HG03432 (cell line): ENCODE results near the gene LIMD2.
"Not testable (repeated sequence)": the region's sequence is repeated elsewhere in the genome, so short reads cannot be mapped to it uniquely, and the experiment has no call there.

Experiments used
- ATAC-seq: cut with Tn5 transposase; IDR thresholded peaks from one replicate; pipeline ENCODE4 v1.9.1; 2021; ENCODE audit warnings: mild to moderate bottlenecking, moderate library complexity; ENCODE audit not compliant: unreplicated experiment

LIMD2 gene

GRCh38 chr17:63699638-63700527 lies at the start of gene LIMD2:
LIMD2 (minus strand) TSS chr17:63700125; CDS start chr17:63699298, 827 bp downstream.
- peak; percentile 23 for ATAC-seq

DNA sequence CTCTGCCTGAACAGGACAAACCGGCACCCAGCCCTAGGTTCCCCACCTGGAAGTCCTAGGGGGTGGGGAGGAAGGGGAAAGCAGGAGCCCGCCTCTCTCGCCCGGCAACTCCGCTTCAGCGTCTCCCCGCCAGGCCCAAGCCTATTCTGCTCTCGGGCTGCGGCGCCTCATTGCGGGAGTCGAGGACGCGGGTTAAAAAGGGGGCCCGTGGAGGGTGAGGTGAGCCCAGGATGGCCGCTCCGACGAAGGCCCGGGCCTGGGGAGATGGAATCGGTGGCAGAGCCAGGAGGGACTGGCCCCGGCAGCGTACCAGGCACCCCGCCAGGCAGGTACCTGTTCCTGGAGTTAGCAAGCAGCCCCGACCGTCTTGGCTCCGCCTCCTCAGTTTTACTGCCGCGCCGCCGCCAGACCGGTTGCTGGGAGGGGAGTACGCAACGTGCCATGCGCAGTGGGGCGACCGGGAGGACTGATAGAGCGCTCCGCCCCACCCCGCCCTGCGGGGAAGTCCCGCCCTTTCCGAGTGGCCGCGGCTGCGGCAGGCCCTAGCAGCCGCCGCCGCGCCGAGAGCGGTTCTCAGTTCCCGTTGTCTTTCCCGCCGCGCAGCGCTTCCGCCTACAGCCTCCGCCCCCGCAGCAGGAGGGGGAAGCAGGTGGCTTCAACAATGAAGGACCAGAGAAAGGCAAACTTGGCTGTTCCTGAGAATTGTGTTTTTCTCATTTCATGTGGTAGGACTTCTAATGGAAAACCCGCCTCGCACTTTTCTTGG lies 41.7 kb upstream of the LIMD2 start, which contains the start of gene STRADA:
STRADA (minus strand) TSS at position 392 of the 766 bp plus-strand sequence. CDS start 13,430 bp downstream, outside the sequence.
- peak; percentile 91 for ATAC-seq

- ATAC-seq, result peak; percentile 30
These were observed 41.1 kb upstream of the LIMD2 start for GRCh38 chr17:63741143-63741407.

GRCh38 chr17:63740464-63741142 lies 40.7 kb upstream of the LIMD2 start:
- no peak for ATAC-seq

GRCh38 chr17:63735691-63736090 lies 35.8 kb upstream of the LIMD2 start:
- no peak for ATAC-seq

DNA sequence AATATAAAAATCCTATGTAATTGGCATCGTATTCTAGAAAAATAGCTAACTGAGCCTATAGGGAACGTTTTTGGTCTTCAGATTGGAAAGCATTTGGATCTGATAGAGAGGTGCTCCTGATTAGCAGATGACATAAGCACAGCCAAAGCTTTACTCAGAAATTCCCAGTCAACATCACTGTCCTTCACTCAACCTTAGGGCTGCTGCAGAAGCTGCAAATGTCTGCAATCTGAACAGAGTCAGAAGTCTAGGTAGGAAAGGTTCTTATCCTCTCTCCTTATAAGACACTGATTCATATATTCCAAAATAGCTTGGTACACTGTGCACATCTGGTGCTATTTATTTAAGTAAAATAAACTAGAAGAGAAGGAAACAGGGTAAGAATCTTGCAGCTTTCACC lies 22.5 kb upstream of the LIMD2 start:
- ATAC-seq, result no peak

DNA sequence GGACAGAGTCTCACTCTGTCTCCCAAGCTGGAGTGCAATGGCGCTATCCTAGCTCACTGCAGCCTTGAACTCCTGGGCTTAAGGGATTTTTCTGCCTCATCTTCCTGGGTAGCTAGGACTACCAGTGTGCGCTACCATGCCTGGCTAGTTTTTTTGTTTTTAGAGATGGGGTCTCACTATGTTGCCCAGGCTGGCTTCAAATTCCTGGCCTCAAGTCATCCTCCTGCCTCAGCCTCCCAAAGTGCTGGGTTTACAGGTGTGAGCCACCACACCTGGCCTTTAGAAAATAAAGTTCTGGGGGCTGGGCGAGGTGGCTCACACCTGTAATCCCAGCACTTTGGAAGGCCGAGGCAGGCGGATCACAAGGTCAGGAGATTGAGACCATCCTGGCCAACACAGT lies 20.3 kb upstream of the LIMD2 start:
- not testable (repeated sequence) for ATAC-seq

DNA sequence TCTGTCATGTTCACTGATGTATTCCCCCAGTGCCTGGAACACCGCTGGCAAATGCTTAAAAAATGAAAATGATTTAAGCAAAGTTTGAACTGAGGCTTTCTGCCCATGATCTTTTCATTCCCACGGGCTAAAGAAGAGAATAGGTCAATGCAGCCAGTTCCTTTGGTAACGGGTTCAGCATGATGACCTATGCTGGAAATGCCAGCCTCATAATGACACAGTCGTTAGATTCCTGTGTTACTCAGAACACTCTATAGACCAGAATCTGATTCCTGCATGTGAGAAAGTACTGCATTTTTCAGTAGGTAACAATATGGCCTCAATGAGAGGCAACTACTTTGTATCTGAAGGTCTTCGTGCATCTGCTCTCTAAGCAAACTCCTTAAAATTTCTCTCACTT lies 19.1 kb upstream of the LIMD2 start:
- no peak for ATAC-seq

DNA sequence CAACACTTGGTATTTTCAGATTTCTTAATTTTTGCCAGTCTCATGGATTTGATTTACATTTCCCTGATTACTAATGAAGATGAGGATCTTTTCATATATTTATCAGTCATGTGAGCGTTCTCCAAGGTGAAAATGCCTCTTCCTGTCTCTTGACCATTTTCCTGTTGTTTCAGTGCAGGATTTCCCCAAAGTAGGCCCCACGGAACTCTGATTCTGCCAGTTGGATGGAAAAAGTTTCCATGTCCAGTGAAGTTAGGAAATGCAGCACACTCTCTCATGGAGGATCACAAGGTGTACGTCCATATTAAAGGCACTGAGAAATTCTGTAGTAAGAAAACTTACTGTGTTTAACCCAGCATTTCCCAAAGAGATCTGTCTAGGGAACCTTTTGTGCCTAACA lies 16.5 kb upstream of the LIMD2 start:
- ATAC-seq, result no peak

GRCh38 chr17:63714550-63715277 lies 14.8 kb upstream of the LIMD2 start:
- ATAC-seq, result no peak

- no peak for ATAC-seq
These were observed 9.2 kb upstream of the LIMD2 start for GRCh38 chr17:63709110-63709509.

- ATAC-seq, result no peak
These were observed 7.2 kb upstream of the LIMD2 start for GRCh38 chr17:63707151-63707550.

DNA sequence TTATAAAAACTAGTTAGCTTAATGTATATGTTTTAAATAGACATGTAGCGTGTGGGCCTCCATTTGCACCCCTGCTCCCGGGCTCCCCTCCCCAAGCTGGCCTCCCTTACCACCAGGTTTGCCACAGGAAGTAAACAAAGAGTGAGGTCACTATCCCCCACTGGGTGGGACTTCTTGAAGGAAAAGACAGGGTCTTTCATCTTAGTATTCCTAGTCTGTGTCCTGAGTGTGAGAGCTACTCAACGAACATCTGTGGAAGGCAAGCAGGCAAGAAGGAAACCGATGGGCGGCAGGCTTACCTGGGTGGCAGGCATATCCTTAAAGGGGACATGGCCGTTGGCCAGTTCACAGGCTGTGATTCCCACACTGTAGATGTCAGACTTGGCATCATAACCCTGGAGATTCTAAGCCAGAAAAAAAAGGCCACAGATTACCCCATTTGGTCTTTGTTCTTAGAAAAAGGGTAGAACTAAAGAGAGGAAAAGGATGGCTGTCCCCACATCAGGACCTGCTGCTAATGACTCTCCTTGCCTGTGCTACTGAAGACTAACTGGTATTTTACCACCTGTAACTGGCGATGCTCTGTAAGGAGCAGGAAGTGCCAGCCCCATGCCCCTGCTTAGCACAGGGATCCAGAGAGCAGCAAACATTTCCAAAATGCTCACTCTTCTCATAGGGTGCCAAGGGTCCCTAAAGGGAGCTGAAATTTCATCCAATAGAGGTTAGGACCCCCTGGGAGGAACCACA lies 6.6 kb upstream of the LIMD2 start:
- ATAC-seq, result no peak

- ATAC-seq, result no peak
These were observed 5.7 kb upstream of the LIMD2 start for GRCh38 chr17:63705657-63706056.

DNA sequence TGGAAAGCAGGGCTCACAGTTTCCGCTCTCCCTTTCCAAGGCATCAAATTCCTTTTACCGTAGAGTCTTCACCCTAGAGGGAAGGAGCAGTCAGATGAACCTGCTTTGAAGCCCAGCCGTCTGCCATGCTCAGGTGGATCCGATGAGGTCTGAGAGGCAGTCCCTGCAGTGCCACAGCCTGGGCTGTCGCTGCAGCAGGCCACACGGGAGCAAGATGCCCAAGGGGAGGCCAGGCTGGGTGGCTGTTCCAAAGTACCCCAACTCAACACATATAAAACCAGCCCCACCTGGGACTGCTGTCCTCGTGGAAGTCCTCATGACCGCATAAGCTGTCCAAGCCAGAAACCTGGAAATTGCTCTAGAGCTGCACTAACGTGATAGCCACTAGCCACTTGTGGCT lies 4.9 kb upstream of the LIMD2 start:
- no peak for ATAC-seq

- ATAC-seq, result no peak
These were observed 4.3 kb upstream of the LIMD2 start for GRCh38 chr17:63704259-63704576.

- ATAC-seq, result no peak
These were observed 3.8 kb upstream of the LIMD2 start for GRCh38 chr17:63703556-63704258.

DNA sequence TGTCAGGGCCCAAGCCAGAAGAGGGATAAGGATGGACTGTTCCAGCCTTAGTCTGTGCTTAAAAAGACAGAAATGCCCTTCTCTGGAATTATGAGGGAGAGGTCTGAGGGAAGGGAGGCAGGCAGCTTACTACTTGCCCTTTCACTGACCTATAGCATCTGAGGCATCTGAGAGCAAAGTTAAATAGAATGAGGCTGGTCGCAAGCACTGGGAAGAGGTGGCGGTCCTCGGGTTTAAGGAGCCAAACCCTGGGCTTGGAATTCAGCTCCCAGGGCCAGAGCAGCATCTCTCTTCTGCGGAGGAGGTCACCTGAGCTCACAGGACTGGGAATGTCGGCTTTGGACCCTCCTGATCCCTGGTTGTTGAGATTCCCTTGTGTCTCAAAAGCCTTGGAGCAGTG lies 3.1 kb upstream of the LIMD2 start:
- ATAC-seq, result no peak

- ATAC-seq, result no peak
These were observed 2.7 kb upstream of the LIMD2 start for GRCh38 chr17:63702721-63703015.
